Loucy (cell line): ENCODE measurements around the gene YES1.

Source experiments
- H2AFZ ChIP-seq: fragments of 200-600 bp; sonication (generic); 2 replicates; pipeline ENCODE4 v1.6.0; 2016; ENCODE audit warnings: antibody characterized with exemption, mild to moderate bottlenecking, low read length, moderate library complexity
- H3F3A ChIP-seq: fragments of 200-600 bp; 2 replicates; pipeline ENCODE4 v1.6.0; 2016; ENCODE audit warnings: antibody characterized with exemption, low read depth, mild to moderate bottlenecking
- H3K27me3 ChIP-seq: fragments of 200-600 bp; sonication (generic); 2 replicates; pipeline ENCODE4 v1.6.1; 2014; ENCODE audit warnings: low read length, mild to moderate bottlenecking; ENCODE audit not compliant: insufficient read depth, poor library complexity, severe bottlenecking
- H3K36me3 ChIP-seq: fragments of 200-600 bp; sonication (generic); 2 replicates; pipeline ENCODE4 v1.6.1; 2016; ENCODE audit warnings: low read length; ENCODE audit not compliant: insufficient read depth
- H3K4me1 ChIP-seq: fragments of 200-600 bp; sonication (generic); 2 replicates; pipeline ENCODE4 v1.5.1; 2014; ENCODE audit warnings: low read length, mild to moderate bottlenecking; ENCODE audit not compliant: insufficient read depth, poor library complexity, severe bottlenecking
- H3K4me2 ChIP-seq: fragments of 200-600 bp; sonication (generic); 2 replicates; pipeline ENCODE4 v1.6.0; 2014; ENCODE audit warnings: antibody characterized with exemption, low read length, low read depth, mild to moderate bottlenecking; ENCODE audit not compliant: poor library complexity, severe bottlenecking
- H3K4me3 ChIP-seq: fragments of 200-600 bp; sonication (generic); 2 replicates; pipeline ENCODE4 v1.5.1; 2014; ENCODE audit warnings: low read length, mild to moderate bottlenecking, mixed read lengths; ENCODE audit not compliant: poor library complexity, severe bottlenecking
- H3K79me2 ChIP-seq: fragments of 200-600 bp; sonication (generic); 2 replicates; pipeline ENCODE4 v1.6.1; 2014; ENCODE audit warnings: low read length; ENCODE audit not compliant: insufficient read depth
- H3K9ac ChIP-seq: fragments of 200-600 bp; sonication (generic); 2 replicates; pipeline ENCODE4 v1.6.0; 2014; ENCODE audit warnings: mild to moderate bottlenecking, low read depth, low read length, moderate library complexity; ENCODE audit not compliant: poor library complexity, severe bottlenecking
- H3K9me2 ChIP-seq: fragments of 200-600 bp; sonication (generic); replicated peaks from 2 replicates; pipeline ENCODE4 v1.6.1; 2016; ENCODE audit warnings: low read depth, low read length, mixed read lengths
- H3K9me3 ChIP-seq: fragments of 200-600 bp; sonication (generic); 2 replicates; pipeline ENCODE4 v1.6.1; 2014; ENCODE audit warnings: mild to moderate bottlenecking, antibody characterized with exemption, low read length, low read depth; ENCODE audit not compliant: insufficient read depth
- H4K20me1 ChIP-seq: fragments of 200-600 bp; sonication (generic); 2 replicates; pipeline ENCODE4 v1.6.0; 2014; ENCODE audit warnings: antibody characterized with exemption, low read length, mild to moderate bottlenecking; ENCODE audit not compliant: insufficient read depth, poor library complexity, severe bottlenecking
- EZH2phosphoT487 ChIP-seq: fragments of 200-600 bp; IDR thresholded peaks from 2 replicates; pipeline ENCODE4 v1.6.1; 2018; ENCODE audit warnings: antibody characterized with exemption, mild to moderate bottlenecking, moderate library complexity, borderline replicate concordance
- TF ChIP-seq, protein P1 (sequence below): fragments of 200-600 bp; sonication (generic); conservative IDR thresholded peaks from 2 replicates; pipeline ENCODE4 v1.5.1; 2014; ENCODE audit warnings: mild to moderate bottlenecking, antibody characterized with exemption, low read length

The YES1 gene

DNA sequence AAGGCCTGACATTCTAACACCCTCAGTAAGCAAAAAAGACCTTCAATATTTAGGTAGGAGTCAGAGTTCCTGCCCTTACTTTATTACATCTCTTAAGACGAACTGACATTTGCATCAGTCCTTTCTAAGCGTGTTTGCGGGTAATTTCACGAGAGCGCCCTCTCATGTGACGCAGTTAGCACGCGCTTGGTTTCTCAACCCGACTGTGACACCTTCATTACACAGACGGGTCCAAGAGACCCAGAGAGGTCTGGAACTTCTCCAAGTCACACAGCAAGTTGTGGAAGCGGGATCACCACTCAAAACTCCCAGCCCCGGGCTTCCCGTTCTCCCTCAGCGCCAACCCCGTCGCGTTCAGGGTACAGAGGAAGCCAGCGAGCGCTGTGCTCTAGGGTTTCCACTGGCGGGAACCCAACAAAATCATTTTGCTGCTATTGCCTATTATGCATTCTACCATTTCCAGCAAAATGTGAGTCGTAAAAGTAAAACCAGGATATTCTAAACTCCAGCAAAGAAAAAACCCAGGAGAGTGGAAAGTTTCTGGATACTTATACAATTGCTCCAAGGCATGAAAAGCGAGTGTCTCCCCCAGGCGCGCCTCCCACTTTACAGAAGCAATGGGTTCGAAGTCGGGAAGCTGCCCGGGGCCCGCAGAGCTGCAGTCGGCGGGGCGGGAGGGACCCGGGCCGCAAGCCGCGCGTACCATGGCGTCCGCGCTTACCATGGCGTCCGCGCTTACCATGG, 100.2 kb downstream of the YES1 start:
- Histone ChIP-seq H3K27me3 (no peaks in the 10 kb centered on the region), H3K4me3 (peak overlapping the region; percentile 80), H3F3A (no peaks in the 10 kb centered on the region; the same call in 1 of the 2 replicates), H3K4me1 (no peaks in the 10 kb centered on the region), H3K4me2 (peak overlapping the region; percentile 70), H2AFZ (peak overlapping the region; percentile 74), H3K9me2 (no peaks in the 10 kb centered on the region), H3K9ac (peak overlapping the region; percentile 81), H3K9me3 (0 out of 2 replicates have a peak, but pooled peaks cover 2% of the 10 kb centered on the region), H3K79me2 (peaks cover 11% of the 10 kb centered on the region; the same call in 1 of the 2 replicates), H3K36me3 (no peaks in the 10 kb centered on the region), H4K20me1 (no peaks in the 10 kb centered on the region)
- TF ChIP-seq EZH2phosphoT487, result no peak
- TF ChIP-seq, protein P1, sequence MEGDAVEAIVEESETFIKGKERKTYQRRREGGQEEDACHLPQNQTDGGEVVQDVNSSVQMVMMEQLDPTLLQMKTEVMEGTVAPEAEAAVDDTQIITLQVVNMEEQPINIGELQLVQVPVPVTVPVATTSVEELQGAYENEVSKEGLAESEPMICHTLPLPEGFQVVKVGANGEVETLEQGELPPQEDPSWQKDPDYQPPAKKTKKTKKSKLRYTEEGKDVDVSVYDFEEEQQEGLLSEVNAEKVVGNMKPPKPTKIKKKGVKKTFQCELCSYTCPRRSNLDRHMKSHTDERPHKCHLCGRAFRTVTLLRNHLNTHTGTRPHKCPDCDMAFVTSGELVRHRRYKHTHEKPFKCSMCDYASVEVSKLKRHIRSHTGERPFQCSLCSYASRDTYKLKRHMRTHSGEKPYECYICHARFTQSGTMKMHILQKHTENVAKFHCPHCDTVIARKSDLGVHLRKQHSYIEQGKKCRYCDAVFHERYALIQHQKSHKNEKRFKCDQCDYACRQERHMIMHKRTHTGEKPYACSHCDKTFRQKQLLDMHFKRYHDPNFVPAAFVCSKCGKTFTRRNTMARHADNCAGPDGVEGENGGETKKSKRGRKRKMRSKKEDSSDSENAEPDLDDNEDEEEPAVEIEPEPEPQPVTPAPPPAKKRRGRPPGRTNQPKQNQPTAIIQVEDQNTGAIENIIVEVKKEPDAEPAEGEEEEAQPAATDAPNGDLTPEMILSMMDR, result peak; percentile 28

DNA sequence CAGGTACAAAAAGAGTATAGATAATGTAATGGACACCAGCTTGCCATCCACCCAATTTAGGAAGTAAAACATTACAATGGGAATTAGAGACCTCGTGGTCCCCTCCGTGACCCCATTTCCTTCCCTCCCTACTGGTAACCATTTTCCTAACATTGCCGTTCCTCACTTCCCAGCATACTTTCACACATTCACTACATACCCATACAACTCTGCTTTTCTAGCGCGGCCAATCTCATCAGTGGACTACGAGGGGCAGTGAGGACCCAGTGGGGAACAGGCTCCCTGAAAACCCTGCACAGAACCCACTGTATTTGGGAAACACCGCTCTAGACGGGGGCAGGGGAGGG, 100.8 kb downstream of the YES1 start:
- Histone ChIP-seq H3K9me2 (no peaks in the 10 kb centered on the region), H3K36me3 (no peaks in the 10 kb centered on the region), H4K20me1 (no peaks in the 10 kb centered on the region), H3K4me3 (peak overlapping the region; percentile 80), H3K9me3 (0 out of 2 replicates have a peak, but pooled peaks cover 2% of the 10 kb centered on the region), H3K9ac (peak overlapping the region; percentile 81), H3K79me2 (peaks cover 11% of the 10 kb centered on the region; the same call in 1 of the 2 replicates), H3K4me2 (peak overlapping the region; percentile 70), H3K4me1 (no peaks in the 10 kb centered on the region), H3F3A (no peaks in the 10 kb centered on the region; the same call in 1 of the 2 replicates), H2AFZ (peak overlapping the region; percentile 74), H3K27me3 (no peaks in the 10 kb centered on the region)
- TF ChIP-seq, protein P1, result no peak
- TF ChIP-seq EZH2phosphoT487, result no peak

DNA sequence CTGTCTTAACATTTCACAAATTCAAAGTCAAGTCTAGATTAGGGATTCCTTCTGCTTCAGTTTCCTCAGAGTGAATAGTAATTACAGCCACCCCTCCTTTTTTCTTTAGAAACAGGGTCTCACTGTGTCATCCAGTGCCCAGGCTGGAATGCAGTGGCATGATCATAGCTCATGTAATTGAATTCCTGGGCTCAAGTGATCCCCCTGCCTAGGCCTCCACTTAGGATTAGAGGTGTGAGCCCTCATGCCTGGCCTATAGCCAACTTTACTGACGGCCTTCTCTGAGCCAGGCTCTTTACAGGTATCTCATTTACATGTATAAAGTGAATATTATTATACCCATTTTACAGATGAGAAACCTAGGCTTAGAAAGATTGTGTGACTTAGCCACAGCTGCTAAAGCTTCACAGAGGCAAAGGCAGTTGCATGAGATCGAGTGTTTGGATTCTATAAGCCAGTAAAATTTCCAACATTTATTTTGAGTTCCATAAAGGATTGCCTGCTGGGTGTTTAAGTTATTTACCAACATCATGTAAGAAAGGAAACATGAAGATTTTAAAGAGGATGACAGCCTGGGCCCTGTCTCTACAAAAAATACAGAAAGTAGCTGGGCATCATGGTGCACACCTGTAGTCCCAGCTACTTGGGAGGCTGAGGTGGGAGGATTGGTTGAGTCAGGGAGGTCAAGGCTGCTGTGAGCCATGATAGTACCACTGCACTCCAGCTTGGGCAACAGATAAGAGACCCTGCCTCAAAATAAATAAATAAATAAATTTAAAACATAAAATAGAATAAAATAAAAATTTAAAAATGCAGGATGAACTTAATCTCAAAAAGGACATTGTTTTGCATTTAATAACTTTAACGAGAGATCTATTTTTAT, 101.4 kb downstream of the YES1 start:
- peak overlapping the region; percentile 80 for H3K4me3 ChIP-seq
- no peaks in the 10 kb centered on the region; the same call in 1 of the 2 replicates for H3F3A ChIP-seq
- H2AFZ ChIP-seq, result no peak overlapping the region
- H3K4me1 ChIP-seq, result no peaks in the 10 kb centered on the region
- H3K4me2 ChIP-seq, result peak overlapping the region; percentile 70
- H3K9ac ChIP-seq, result peak overlapping the region; percentile 81
- peaks cover 11% of the 10 kb centered on the region; the same call in 1 of the 2 replicates for H3K79me2 ChIP-seq
- H3K9me3 ChIP-seq, result 0 out of 2 replicates have a peak, but pooled peaks cover 2% of the 10 kb centered on the region
- TF ChIP-seq EZH2phosphoT487, result no peak
- TF ChIP-seq, protein P1, result no peak
- no peaks in the 10 kb centered on the region for H4K20me1 ChIP-seq
- H3K36me3 ChIP-seq, result no peaks in the 10 kb centered on the region
- no peaks in the 10 kb centered on the region for H3K27me3 ChIP-seq
- no peaks in the 10 kb centered on the region for H3K9me2 ChIP-seq
